ENCODE results near the gene CLDN18.

DNA sequence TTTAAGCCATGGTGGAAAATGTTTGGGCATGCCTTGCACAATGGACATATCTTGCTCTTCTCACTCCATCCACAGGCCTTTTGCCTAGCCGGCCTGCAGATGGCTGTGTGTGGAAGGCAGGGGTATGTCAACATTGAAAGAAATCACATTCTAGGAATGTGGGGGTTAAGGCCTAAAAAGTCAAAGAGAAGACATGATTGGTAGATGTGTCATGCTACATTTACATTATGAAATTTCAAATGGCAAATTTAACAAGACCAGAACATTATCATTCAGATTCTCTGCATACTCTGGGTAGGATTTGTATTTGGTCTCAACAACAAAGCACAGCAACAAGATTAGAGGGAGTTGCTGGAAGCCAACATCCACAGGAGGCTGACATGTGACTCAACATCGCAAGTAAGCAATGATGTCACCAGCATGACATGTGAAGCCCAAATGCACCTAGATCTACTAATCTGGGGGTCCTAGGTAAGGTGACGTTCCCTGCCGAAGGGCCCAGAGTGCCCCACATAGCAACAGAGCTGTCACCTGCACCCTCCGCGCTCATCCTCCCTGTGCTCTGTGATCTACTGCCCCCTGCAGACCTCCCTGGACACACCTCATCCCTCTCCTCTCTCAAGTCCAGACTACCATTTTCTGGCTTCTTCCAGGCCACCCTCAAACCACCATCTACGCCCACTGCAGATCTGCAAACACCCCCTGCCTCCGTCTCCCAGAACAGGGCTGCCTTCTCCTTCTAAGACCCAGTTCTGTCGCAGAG, 39.4 kb downstream of the CLDN18 start:
- TF ChIP-seq, protein P1, sequence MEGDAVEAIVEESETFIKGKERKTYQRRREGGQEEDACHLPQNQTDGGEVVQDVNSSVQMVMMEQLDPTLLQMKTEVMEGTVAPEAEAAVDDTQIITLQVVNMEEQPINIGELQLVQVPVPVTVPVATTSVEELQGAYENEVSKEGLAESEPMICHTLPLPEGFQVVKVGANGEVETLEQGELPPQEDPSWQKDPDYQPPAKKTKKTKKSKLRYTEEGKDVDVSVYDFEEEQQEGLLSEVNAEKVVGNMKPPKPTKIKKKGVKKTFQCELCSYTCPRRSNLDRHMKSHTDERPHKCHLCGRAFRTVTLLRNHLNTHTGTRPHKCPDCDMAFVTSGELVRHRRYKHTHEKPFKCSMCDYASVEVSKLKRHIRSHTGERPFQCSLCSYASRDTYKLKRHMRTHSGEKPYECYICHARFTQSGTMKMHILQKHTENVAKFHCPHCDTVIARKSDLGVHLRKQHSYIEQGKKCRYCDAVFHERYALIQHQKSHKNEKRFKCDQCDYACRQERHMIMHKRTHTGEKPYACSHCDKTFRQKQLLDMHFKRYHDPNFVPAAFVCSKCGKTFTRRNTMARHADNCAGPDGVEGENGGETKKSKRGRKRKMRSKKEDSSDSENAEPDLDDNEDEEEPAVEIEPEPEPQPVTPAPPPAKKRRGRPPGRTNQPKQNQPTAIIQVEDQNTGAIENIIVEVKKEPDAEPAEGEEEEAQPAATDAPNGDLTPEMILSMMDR (IDR thresholded peaks at IDR 0.05), result no peak
- no peak for TF ChIP-seq POLR2A (IDR thresholded peaks at IDR 0.05)
